Mammary epithelial cell (primary cell): Measurements from ENCODE around the gene SGTA.

Source experiments
- CTCF ChIP-seq, 2 donors: IDR thresholded peaks in 1 of 2; conservative IDR thresholded peaks in 1 of 2; 2 replicates each; pipeline ENCODE4 v1.5.1; 2011 to 2012; ENCODE audit warnings: inconsistent platforms in 2 of 2, low read length in 2 of 2, mild to moderate bottlenecking in 2 of 2, control low read depth in 1 of 2, low read depth in 1 of 2; ENCODE audit not compliant: insufficient read depth in 1 of 2; ENCODE audit errors: extremely low read depth in 1 of 2
- EZH2 ChIP-seq: IDR thresholded peaks from 2 replicates; pipeline ENCODE4 v1.6.1; 2012; ENCODE audit warnings: low read length, inconsistent platforms, borderline replicate concordance

GRCh38 chr19:2785244-2785997, 2.3 kb upstream of the SGTA start, which contains the start of gene THOP1:
- TF ChIP-seq CTCF (conservative IDR thresholded peaks at IDR 0.05 in 1 of 2, IDR thresholded peaks at IDR 0.05 in 1 of 2; ENCODE audit: extremely low read depth in 1 of 2, insufficient read depth in 1 of 2, low read depth in 1 of 2, low read length in 2 of 2) (no peak), EZH2 (no peak)
